C4-2B (cell line): ENCODE measurements around the gene PELI2.

ENCODE experiments used
- H3K27ac ChIP-seq: fragments of 450-650 bp; 2 replicates; pipeline ENCODE4 v1.5.1; 2017
- ZFX ChIP-seq: fragments of 450-650 bp; IDR thresholded peaks from 2 replicates; pipeline ENCODE4 v1.6.1; 2017
- TF ChIP-seq, protein P1 (sequence below): fragments of 450-650 bp; conservative IDR thresholded peaks from 2 replicates; pipeline ENCODE4 v1.5.1; 2017; ENCODE audit warnings: mild to moderate bottlenecking

PELI2 gene

DNA sequence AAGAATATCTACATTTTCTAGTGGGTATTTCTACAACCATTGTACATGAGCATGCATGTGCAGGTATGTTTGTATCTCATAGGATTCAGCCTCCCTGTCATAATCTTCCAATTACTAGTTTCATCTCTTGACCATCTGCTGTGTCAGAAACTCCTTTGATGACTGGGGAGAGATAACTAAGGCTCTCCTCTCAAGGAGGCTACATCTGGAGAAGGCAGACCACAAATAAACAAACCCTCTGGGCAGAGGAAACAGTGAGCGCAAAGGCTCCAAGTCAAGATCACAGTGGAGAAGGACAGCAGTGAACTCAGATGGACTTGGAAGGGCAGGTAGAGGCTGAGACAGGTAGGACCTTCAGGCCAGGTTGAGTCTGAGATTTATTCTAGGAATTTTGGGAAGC, 166.4 kb downstream of the PELI2 start:
- no peak overlapping the region for H3K27ac ChIP-seq
- TF ChIP-seq, protein P1, sequence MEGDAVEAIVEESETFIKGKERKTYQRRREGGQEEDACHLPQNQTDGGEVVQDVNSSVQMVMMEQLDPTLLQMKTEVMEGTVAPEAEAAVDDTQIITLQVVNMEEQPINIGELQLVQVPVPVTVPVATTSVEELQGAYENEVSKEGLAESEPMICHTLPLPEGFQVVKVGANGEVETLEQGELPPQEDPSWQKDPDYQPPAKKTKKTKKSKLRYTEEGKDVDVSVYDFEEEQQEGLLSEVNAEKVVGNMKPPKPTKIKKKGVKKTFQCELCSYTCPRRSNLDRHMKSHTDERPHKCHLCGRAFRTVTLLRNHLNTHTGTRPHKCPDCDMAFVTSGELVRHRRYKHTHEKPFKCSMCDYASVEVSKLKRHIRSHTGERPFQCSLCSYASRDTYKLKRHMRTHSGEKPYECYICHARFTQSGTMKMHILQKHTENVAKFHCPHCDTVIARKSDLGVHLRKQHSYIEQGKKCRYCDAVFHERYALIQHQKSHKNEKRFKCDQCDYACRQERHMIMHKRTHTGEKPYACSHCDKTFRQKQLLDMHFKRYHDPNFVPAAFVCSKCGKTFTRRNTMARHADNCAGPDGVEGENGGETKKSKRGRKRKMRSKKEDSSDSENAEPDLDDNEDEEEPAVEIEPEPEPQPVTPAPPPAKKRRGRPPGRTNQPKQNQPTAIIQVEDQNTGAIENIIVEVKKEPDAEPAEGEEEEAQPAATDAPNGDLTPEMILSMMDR = no peak
- no peak for TF ChIP-seq ZFX

DNA sequence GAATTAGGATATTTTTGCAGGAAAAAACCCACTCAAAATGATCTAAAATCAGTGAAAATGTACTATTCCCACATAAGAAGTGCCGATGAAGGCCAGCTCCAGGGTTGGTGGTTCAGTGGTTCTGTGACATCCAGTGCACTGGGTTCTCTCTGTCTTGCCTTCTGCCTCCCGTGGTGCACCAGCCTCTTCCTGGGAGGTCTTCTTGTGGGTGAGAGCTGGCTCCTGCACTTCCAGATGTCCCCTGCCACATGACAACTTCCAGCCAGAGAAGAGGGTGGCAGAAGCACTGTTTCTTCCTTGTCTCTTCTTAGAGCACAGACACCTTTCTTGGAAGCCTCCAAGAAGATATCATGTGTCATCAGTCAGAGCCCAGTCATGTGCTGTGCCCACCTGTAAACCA, 170.9 kb downstream of the PELI2 start:
- TF ChIP-seq, protein P1 = no peak
- no peak for TF ChIP-seq ZFX
- no peak overlapping the region for H3K27ac ChIP-seq

DNA sequence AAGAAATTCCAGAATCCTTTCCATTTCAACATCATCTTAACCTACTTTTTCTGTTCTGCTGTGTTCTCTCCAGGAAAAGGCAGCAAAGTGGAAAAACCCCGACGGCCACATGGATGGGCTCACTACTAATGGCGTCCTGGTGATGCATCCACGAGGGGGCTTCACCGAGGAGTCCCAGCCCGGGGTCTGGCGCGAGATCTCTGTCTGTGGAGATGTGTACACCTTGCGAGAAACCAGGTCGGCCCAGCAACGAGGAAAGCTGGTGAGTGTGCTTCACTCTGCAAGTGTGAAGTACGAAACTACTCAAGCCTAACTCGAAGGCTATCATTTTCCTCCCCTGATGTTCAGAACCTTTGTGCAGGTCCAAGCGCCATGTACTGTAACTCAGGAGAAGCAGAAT, 172.0 kb downstream of the PELI2 start:
- H3K27ac ChIP-seq = no peak overlapping the region
- TF ChIP-seq, protein P1 = no peak

DNA sequence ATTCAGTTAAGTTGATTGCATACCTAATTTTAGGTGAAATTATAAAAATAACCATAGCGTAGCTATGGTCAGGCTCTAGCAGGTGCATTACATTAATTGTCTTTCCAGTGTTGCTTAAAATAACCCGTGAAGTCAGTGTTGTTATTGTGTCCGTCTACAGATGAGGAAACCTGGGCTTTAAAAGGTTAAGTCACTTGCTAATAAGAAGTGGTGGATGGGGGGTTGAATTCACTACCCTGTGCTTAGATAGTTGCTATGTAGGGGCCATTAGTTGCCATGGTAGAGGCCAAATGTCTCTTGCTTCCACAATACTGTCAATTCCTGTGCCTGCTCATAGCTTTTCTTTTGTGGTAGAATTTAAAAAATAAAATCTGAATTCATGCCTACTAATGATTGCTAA, 174.8 kb downstream of the PELI2 start:
- no peak for TF ChIP-seq ZFX
- TF ChIP-seq, protein P1 = no peak
- no peak overlapping the region for H3K27ac ChIP-seq

DNA sequence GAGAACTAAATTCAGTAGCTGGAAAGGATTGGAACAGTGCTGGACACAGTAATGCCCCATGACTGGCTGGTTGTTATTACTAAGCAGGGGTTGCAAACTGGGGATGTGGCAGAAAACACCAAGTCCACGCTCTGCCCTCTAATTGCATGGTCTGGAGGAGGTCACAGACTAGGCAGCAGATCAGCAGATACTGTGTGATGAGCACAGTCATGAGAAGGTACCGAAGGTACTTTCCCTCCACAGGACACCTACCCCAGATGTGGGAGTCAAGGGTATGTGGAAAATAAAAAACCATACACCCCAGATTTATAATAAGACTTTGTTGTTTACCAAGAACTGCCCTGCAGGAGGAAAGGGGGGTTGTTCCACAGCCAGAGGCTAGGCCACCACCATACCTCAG, 175.3 kb downstream of the PELI2 start:
- H3K27ac ChIP-seq = no peak overlapping the region
- TF ChIP-seq, protein P1 = no peak
- TF ChIP-seq ZFX = no peak

DNA sequence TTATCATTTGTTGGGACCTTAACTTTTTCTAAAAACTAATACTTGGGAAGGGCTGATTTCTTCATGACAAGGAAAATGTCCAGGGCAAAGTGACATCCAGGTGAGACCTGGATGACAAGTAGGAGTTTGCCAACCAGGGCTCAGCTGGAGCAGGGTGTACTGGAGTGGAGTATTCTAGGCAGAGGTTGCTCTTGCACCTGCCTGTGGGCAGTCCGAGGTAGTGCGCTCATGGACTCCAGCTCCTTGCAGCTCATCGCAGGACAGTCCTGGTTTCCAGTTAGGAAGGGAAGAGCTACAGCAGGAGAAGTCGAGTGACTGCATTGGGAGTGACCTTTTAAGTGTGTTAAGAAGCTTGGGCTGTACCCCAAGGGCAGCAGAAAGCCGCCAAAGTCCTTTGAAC, 175.9 kb downstream of the PELI2 start:
- no peak for TF ChIP-seq ZFX
- TF ChIP-seq, protein P1 = no peak; the same call in 1 of the 2 replicates

DNA sequence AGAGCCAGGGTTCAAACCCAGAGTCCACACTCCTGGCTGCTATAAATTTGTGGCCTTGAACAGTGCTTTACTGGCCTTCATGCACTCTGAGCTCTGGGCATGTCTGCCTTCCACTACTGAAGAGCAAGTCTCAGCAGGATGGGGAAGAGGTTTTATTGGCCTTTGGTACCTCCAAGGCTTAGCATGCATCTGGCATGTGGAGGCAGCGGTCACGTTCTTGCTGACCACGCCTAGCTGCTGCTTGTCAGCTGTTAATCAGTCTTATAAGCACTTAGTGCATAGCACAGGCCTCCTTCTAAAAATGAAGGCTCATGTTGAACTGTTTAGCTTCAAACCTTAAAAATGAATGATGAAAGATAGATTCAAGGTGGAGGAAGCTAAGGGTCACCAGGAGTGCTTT, 177.5 kb downstream of the PELI2 start:
- no peak for TF ChIP-seq ZFX
- TF ChIP-seq, protein P1 = no peak
- H3K27ac ChIP-seq = no peak overlapping the region

More for the DNA sequence above, 175.9 kb downstream of the PELI2 start:
- no peak overlapping the region for H3K27ac ChIP-seq
